VCaP (cell line): ENCODE measurements around the gene ITIH5.

Experiments used
- H3K27ac ChIP-seq: fragments of 450-650 bp; 2 replicates; pipeline ENCODE4 v1.5.1; 2017
- CTCF ChIP-seq: fragments of 450-650 bp; conservative IDR thresholded peaks from 2 replicates; pipeline ENCODE4 v1.5.1; 2017; ENCODE audit warnings: mild to moderate bottlenecking, moderate library complexity

ITIH5 gene

GRCh38 chr10:7589748-7590147 lies 77.0 kb downstream of the ITIH5 start:
- TF ChIP-seq CTCF = no peak
- H3K27ac ChIP-seq = no peak overlapping the region

- no peak overlapping the region for H3K27ac ChIP-seq
- TF ChIP-seq CTCF = no peak
Measured at GRCh38 chr10:7587865-7588188, 78.9 kb downstream of the ITIH5 start.

- TF ChIP-seq CTCF = no peak
- H3K27ac ChIP-seq = no peak overlapping the region
Measured at GRCh38 chr10:7587168-7587864, 79.5 kb downstream of the ITIH5 start.

GRCh38 chr10:7585228-7585627 lies 81.5 kb downstream of the ITIH5 start:
- no peak for TF ChIP-seq CTCF
- no peak overlapping the region for H3K27ac ChIP-seq

- no peak overlapping the region for H3K27ac ChIP-seq
- TF ChIP-seq CTCF = no peak
Measured at GRCh38 chr10:7583626-7584025, 83.1 kb downstream of the ITIH5 start.

GRCh38 chr10:7580520-7580919 lies 86.2 kb downstream of the ITIH5 start:
- no peak for TF ChIP-seq CTCF
- no peak overlapping the region for H3K27ac ChIP-seq

GRCh38 chr10:7579681-7580080 lies 87.1 kb downstream of the ITIH5 start:
- H3K27ac ChIP-seq = no peak overlapping the region
- TF ChIP-seq CTCF = no peak
